ENCODE results near the gene RANBP10.
"Not testable (repeated sequence)": the region's sequence is repeated elsewhere in the genome, so short reads cannot be mapped to it uniquely, and the experiment has no call there.

Gene RANBP10

DNA sequence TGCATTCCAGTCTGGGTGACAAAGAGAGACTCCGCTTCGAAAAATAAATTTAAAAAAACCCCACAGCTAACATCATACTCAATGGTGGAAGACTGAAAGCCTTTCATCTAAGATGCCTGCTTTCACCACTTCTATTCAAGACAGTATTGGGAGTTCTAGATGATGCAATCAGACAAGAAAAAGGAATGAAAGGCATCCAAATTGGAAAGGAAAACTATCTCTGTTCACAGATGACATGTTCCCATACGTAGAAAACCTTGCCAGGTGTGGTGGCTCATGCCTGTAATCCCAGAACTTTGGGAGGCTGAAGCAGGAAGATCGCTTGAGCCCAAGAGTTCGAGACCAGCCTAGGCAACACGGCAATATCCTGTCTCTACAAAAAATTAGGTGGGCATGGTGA lies 31.1 kb downstream of the RANBP10 start:
- no peak for DNase-seq

DNA sequence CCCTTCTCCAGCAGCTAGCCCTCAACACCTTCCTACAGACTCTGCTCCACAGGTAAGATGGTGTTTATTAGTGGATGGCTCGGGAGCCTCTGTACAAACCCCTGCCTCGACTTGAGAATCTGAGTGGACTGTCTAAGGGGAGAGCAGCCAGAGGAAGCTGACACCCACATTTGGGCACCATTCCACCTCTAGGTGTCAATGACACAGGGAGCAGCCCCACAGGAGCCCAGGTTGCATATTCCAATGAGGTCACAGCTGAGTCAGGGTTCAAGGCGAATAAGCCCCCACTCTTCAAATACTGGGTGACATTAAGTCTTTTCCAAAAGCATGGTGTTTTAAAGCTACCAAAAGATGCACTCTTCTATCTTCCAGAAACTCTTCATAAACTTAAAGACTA lies 31.9 kb downstream of the RANBP10 start:
- DNase-seq: no peak

DNA sequence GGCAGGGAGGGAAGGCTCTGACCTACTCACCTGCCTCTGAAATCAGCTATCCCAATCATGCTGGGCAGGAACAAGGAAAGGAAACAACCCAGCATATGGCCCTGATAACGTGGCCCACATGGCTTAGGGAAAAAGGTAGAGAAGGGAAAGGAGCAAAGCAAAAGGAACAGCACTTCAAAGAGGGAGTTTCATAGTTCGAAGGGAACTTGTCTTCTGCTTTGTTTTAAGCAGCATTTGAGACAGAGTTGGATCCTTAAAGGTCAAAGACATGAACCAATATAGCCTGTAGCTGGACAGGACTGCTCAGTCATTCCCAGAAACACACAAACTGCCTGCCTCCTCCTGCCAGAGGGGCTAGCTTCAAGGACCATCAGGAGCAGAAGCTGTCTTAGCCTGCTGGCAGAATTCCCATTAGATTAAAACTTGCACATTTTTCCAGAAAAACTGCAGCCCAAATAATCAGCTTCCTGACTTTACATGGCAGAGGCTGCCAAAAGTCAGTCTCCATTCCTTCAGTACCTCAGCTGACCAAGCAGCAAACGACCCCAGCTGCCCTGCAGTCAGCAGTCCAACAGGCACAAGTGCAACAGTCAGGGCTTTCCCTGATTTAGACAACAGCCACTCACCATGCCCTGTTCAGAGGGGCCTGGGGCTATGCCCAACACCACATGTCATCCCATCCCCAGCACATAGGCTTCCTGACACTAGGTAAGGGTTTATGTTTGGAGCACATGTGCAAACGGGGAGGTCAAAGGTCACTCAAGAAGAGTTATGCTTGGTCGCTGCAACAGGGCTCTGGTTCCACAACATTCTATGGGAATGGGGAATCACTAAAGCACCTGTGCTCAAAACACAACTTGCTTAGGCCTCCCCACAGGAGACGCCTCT lies 32.5 kb downstream of the RANBP10 start:
- DNase-seq: no peak

DNA sequence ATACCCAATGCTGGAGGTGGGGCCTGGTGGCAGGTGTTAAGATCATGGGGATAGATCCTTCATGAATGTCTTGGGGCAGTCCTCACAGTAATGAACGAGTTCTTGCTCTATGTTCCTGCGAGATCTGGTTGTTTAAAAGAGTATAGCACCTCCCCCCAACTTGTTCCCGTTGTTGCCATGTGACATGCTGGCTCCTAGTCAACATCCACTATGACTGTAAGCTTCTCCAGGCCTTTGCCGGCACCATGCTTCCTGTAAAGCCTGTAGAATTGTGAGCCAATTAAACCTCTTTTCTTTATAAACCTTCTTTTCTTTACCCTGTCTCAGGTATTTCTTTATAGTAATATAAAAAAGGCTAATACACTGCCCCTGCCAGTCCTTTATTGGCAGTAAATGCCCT lies 33.3 kb downstream of the RANBP10 start:
- no peak for DNase-seq

DNA sequence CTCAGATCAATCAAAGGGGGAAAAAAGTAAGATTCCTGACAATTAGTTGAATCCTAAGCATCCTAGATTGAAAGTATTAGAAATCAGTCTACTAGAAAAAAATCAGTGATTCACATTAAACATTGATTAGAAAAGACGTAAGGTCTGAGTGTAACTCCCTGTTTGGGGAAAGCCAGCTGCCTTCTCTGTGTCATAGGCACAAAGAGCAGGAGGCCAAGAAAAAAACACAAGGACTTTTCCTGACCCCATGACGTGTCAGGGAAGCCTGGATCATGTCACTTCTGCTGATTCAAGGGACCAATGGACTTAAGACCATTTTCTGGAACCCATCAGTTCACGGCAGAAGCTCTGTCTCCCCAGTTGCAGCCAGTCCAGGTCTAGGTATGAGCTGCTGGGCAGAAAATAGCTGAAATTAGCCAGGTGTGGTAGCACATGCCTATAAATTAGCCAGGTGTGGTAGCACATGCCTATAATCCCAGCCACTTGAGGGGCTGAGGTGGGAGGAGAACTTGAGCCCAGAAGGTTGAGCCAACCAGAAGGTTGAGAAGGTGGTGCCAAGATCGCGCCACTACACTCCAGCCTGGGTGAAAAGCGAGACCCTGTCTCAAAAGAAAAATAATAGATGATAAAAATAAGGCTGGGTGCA lies 35.9 kb downstream of the RANBP10 start:
- DNase-seq: no peak

DNA sequence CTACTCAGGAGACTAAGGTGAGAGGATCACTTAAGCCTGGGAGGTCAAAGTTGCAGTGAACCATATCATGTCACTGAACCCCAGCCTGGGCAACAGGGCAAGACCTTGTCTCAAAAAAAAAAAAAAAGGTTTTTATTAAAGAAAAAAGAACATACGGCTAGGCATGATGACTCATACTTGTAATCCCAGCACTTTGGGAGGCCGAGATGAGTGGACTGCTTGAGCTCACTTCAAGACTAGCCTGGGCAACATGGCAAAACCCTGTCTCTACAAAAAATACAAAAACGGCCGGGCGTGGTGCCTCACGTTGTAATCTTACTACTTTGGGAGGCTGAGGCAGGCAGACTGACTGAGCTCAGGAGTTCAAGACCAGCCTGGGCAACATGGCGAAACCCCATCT lies 38.4 kb downstream of the RANBP10 start:
- DNase-seq: no peak

DNA sequence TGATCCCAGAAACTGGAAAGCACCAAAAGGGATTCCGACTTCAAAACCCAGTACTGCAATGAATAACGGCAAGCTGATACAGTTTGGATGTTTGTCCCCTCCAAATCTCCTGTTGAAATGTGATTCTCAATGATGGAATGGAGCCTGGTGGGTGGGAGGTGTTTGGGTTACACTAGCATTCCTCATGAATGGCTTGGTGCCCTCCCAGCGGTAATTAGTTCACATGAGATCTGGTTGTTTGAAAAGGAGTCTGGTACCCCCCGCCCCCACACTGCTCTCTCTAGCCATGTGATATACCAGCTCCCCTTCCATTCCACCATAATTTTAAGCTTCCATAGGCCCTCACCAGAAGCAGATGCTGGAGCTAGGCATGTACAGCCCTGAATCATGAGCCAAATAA lies 40.1 kb downstream of the RANBP10 start:
- no peak for DNase-seq

DNA sequence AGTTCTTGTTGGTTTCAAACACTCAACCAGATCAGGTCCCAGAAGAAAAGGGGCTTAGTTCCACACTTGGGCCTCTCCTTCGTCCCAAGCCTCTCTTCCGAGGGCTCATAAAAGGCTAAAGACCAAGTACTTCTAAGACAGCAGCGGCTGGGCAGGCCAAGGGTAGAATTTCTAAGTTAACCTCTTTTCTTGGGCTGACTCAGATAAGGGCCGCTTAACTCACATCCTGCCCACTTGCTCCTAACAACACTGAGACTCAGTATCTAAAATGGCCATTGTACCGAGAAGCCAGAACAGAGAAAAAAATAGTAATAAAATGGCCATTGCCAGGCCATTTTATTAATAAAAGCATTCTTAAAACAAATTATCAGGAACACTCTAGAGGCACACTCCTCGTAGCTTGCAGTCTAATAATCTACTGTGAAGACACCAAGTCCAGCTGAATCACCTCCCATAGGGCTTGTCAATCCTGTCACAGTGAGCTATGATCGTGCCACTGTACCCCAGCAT lies 42.1 kb downstream of the RANBP10 start:
- no peak for DNase-seq

DNA sequence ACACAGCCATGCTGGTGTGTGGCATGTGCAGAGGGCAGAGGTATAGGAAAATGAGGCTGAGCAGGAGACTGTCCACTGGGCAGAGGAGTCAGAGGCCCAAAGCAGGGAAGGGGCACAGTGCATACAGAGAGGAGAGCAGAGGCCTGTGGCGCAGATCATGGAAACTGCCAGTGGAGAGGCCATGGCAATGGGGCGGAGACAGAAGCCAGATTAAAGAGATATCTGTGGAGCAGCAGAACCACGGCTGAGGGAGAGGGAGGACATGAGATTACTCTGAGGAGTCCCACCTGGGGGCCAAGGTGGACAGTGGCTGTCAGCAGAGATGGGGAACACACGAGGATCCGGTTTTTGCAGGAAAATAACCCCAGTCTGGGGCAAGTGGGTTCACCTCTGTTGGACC lies 43.3 kb downstream of the RANBP10 start:
- DNase-seq: no peak

DNA sequence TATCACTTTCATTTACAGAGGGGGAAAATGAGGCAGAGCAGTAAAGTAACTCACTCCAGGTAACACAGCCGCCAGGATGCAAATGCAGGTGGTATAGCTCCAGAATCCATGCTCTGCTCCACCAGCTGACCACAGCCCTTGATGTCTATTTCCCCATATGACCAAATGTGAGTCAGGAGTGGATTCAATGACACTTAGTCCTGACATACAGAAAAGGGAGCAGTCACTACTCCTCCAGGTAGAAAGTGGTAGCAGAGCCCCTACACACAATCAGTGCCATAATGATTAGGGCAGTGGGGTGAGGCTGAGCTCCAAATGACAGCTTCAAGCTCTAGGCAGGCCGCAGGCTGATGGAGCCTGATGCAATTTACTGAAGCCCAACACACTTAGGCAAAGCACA lies 44.0 kb downstream of the RANBP10 start:
- no peak for DNase-seq

DNA sequence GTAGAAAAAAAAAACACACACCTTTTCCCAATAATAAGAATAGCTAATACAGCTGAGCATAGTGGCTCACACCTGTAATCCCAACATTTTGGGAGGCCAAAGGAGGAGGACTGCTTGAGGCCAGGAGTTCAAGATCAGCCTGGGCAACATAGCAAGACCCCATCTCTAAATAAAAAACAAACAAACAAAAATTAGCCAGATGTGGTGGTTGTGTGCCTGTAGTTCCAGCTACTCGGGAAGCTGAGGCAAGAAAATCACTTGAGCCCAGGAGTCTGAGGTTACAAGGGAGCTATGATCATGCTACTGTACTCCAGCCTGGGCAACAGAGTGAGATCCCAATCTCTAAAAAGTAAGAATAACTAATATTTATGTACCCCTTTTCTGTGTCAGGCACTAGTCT lies 44.4 kb downstream of the RANBP10 start:
- no peak for DNase-seq

DNA sequence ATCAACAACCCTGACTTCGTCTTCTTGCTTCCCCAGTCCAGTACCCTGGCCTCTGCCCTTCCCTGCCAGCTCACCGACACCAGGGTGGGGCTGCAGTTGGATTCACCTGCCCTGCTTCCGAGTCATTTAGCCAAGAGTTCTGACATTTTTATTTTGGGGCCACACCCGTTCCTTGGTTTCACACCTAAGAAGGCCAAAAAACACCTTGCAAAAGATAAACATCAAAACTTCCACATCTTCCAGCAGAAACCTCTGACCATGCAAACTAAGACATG lies 45.5 kb downstream of the RANBP10 start:
- no peak for DNase-seq

DNA sequence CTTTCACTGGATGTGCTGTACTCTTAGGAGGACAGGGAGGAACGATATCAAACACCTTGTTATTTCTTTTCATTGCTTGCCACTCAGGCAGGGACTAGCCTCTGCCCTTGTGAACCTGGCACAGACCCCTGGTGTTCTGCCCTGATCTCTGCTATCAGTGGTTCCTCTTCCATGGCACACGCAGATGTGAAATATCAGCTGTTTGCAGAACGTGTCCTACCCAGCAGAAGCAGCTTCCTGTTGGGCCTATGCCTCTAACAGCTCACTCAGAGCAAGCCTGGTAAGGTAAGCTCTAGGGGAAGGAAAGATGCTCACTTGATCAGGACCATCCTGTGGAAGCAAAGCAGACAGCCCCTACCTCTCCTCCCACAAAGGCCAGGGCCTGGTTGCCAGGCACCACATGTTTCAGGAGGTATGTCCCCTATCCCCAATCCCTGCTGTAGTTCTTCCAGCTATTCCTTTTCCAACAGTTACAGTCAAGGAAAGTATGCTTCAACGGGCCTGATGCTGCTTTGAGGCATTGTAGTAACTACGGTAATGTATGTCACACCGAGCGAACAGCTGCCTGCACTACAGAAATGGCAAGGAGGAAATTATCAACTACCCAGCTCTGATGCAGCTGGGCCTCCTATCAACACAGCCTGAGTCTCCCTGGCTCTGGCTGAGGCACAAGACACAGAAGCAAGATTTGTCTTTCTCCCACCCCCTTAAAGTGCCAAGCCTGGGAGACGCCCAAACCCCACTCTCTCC lies 46.0 kb downstream of the RANBP10 start:
- DNase-seq: no peak

DNA sequence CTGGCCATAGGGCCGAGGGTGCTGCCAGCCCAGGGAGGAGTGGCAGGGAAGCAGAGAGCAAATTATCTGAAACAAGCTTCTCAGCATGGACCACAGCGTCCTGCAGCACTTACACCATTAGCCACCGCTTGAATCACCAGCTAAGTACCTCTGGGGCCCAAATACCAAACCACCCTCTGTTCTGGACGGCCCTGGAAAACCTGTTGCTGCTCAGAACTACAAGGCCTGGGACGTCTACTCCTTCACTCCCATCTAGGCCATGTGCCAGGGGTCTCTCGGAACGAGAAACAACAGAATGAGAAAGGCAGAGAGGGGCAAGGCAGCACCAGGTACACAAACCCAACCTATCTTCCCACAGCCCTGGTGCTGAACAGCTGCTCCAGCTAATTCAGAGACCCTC lies 47.4 kb downstream of the RANBP10 start:
- no peak for DNase-seq

DNA sequence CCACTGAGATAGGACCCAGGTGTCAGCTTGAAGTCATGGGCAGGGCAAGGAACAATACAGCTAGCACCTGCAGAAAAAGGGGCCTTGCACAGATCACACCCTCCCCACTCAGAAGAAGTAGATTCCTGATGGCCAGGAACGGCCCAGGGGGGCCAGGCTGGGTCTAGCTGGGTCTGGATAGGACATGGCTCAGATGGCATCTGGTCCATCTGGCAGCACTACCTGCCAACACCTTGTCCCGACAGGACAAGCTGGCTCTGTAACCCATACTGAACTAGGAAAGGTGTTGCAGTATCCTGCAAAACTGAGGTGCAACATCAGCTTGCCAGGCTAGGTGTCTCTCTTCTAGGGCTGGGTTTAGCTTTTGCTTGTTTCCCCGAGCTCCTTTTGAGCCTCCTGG lies 48.4 kb downstream of the RANBP10 start:
- no peak for DNase-seq

DNA sequence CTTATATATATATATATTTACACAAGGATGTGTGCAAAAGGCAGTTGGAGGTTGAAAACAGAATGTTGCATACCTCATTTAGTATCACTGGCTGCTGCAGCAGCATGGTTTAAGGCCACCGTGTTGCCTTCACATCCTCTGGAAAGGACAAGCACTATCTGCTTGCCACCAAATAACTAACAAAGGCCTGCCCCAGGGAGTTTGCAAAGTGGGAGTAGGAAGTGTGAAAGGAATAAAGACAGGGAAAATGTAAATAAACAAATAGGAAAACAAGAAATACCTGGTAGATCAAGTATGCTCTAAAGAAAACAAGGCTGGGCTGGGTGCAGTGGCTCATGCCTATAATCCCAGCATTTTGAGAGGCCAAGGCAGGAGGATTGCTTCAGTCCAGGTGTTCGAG lies 53.7 kb downstream of the RANBP10 start:
- DNase-seq: no peak

DNA sequence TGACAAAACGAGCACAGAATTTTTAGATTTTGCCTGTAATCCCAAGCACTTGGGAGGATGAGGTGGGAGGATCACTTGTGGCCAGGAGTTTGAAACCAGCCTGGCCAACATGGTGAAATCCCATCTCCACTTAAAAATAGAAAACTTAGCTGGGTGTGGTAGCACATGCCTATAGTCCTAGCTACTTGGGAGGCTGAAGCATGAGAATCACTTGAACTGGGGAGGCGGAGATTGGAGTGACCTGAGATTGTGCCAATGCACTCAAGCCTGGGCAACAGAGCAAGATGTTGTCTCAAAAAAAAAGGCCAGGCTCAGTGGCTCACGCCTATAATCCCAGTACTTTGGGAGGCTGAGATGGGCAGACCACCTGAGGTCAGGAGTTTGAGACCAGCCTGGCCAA lies 55.0 kb downstream of the RANBP10 start:
- not testable (repeated sequence) for DNase-seq

DNA sequence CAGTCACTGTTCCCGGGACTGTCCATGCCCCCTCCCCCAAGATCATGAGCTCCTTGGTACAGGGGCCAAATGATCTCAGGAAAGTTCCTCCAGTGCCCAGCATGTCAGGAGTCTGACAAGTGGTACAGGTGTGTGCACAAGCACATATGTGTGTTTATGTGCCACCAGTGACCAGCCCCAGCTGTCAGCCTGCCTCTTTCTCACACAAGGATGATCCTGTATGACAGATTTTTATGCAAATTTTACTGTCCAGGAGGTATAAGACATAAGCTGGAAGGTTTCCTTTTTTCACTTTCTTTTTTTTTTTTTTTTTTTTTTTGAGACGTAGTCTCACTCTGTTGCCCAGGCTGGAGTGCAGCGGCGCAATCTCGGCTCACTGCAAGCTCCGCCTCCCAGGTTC lies 55.9 kb downstream of the RANBP10 start:
- no peak for DNase-seq

DNA sequence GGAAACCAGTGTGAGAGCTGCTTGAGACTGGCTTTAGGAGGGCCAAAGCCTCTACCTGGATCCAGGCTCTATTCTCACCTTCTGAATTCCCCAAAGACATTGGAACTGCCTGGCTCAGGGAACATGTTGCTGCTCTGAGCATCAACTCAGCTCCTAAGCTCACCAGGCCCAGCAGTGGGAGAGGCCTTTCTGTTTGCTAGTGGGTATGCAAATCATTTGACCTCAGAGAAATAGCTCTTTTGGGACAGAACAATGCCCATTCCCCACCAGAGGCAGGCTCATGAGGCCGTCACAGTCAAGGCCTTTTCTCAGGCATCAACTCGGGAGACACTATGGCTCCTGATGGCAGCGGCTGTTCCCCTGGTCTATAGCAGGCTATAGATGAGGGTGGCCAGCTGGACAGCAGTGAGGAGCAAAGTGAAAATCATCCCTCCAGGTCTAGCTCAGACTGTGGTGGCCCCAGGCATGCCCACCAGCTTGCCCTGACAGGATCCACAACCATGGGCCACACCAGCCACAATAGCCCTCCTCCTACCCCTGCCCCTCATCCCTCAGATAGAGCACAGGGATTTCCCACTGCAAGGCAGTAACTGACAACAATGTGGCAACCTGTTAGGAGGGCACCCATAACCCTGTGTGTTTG lies 56.8 kb downstream of the RANBP10 start:
- DNase-seq: no peak

DNA sequence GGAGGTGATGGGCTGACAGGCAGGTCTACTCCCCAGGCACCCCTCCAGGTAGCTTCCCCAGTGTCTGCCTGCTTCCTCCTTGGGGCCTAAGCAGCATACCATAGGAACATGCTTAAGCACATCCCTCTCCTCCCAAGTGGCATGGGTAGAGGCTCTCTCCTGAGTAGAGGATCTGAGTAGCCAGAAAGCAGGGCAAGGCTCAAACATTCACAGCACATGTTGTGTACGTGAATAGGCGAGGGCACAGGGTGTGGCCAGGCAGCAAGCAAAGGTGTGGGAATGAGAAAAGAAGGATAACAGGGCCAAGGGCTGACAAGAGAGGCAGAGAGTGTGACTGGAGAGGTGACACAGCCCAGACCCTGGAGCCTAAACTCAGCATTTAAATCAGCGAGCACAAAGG lies 57.5 kb downstream of the RANBP10 start:
- DNase-seq: no peak

DNA sequence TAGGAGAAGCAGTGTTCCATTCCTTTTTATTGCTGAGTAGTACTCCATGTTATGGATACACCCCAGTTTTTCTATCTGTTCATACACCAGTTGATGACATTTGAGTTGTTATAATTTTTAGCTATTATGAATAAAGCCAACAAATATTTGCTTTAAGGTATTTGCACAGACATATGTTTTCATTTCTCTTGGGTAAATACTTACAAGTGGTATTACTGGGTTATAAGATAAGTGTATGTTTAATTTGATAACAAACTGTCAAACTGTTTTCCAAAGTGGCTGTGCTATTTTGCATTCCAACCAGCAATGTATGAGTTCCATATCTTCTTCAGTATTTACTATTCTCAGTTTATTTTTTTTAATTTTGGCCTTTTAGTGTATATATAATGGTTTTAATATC lies 59.5 kb downstream of the RANBP10 start:
- no peak for DNase-seq

DNA sequence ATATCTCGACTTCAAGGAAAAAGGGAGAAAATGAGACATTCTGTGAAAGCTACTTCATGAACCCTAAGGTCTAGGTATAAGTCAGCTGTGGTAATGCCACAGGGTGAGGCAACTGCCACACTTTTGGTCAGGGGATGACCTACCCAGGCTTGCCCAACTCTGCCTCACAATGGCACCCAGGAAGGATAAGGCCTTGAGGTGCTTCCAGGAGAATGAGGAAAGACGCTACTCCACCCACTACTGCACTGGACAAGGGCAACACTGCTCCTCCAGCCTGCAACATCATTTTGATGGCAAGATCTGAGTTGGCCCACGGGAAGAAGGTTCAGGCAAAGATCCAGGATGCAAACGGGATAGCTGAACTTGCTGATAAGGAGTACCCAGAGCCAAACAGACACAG lies 65.2 kb downstream of the RANBP10 start:
- DNase-seq: no peak

DNA sequence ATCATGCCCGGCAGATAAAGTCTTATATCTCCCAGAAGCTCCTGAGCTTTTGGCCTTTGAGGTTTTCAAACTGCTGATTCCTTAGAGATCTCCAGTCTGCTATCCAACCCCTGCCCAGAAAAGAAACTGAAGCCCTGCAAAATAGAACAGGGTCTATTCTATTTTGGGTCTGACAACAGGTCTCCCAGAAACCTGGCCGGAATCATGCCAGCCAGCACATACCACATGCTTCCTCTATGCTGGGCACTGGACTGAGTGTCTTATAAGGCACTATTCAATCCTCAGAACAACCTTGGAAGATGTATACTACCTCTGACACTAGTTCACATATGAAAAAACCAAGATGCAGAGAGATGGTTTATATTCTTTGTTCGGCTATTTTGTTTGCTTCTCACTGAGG lies 66.0 kb downstream of the RANBP10 start:
- DNase-seq: no peak

DNA sequence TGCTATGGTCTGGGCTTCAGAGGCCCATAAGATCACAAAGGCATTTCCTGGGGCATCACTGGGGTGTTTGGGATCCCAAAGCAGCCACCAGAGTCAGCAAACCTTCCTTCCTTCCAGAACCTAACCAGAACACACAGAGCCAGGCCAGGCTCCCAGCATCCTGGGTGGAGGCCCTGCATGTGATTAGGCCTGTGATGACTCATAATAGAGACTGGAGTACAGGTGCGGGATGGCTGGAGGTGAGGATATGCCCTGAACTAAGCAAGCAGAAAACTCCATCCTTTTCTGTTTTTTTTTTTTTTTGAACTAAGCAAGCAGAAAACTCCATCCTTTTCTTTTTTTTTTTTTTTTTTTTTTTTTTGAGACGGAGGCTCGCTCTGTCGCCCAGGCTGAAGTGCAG lies 69.5 kb downstream of the RANBP10 start:
- DNase-seq: no peak

Measured in KG1 (cell line).